H1 (cell line): ENCODE results near the gene TGFB1. TPM values are rescaled to one million over a fixed set of nuclear protein-coding genes. Genes with fewer than 3 reads are reported as not detected.

Experiments used
- CTCF ChIA-PET: fragments of 300-600 bp; sonication (Branson Sonifier 250); formaldehyde crosslinking; loops from one replicate; lab custom pipeline; 2021; ENCODE audit not compliant: partially characterized antibody; lab: Charles Lee
- POLR2A ChIA-PET: fragments of 300-600 bp; sonication (Branson Sonifier 250); formaldehyde crosslinking; loops from one replicate; lab custom pipeline; 2021; ENCODE audit warnings: inconsistent platforms; ENCODE audit not compliant: partially characterized antibody; lab: Charles Lee
- DNase-seq, 2 experiments: peaks; one replicate each; pipeline versions ENCODE4 v3.0.0 to v3.0.0-alpha.2; 2010 to 2022; ENCODE audit warnings: low spot score in 2 of 2, low read depth in 1 of 2, mixed read lengths in 1 of 2
- FAIRE-seq: peaks from 2 replicates; lab custom pipeline; 2011; peaks lifted over from hg19 to GRCh38; lab: Jason Lieb, UNC
- H2AFZ ChIP-seq: 2 replicates; pipeline ENCODE4 v1.8.1; 2012; ENCODE audit warnings: low read length, inconsistent platforms
- H2AK5ac ChIP-seq: 2 replicates; pipeline ENCODE4 v1.6.1; 2013; ENCODE audit warnings: low read depth, low read length
- H2BK120ac ChIP-seq: replicated peaks from 2 replicates; pipeline ENCODE3; 2013; ENCODE audit warnings: low read depth, low read length, inconsistent platforms
- H2BK12ac ChIP-seq: 2 replicates; pipeline ENCODE4 v1.6.1; 2013; ENCODE audit warnings: low read depth, low read length
- H2BK15ac ChIP-seq: 2 replicates; pipeline ENCODE4 v1.6.1; 2013; ENCODE audit warnings: low read length
- H2BK20ac ChIP-seq: 2 replicates; pipeline ENCODE4 v1.6.1; 2013; ENCODE audit warnings: low read length
- H2BK5ac ChIP-seq: 2 replicates; pipeline ENCODE4 v1.6.1; 2013; ENCODE audit warnings: low read depth, low read length
- H3K14ac ChIP-seq: 2 replicates; pipeline ENCODE4 v1.6.1; 2013; ENCODE audit warnings: inconsistent platforms; ENCODE audit not compliant: insufficient read length
- H3K18ac ChIP-seq: 2 replicates; pipeline ENCODE4 v1.6.1; 2013; ENCODE audit warnings: low read length; ENCODE audit errors: extremely low read depth
- H3K23ac ChIP-seq: 2 replicates; pipeline ENCODE4 v1.6.1; 2013; ENCODE audit warnings: inconsistent platforms; ENCODE audit not compliant: insufficient read length
- H3K23me2 ChIP-seq: 2 replicates; pipeline ENCODE4 v1.6.1; 2013; ENCODE audit warnings: low read depth, low read length
- H3K27ac ChIP-seq: 2 replicates; pipeline ENCODE4 v1.6.1; 2011; ENCODE audit warnings: low read depth, low read length, inconsistent platforms
- H3K27me3 ChIP-seq, 4 experiments: replicated peaks in 1 of 4; 1 replicate in 1 of 4; 2 replicates in 3 of 4; pipeline versions ENCODE4 v1.6.1 to v1.8.1; 2011 to 2013; ENCODE audit warnings: low read length in 3 of 4, mild to moderate bottlenecking in 3 of 4, inconsistent platforms in 2 of 4, mixed read lengths in 2 of 4, moderate library complexity in 1 of 4; ENCODE audit not compliant: control insufficient read depth in 3 of 4, insufficient read depth in 3 of 4; ENCODE audit errors: extremely low read depth in 1 of 4
- H3K36me3 ChIP-seq, 4 experiments: 2 replicates each; pipeline versions ENCODE4 v1.6.1 to v1.8.1; 2011 to 2013; ENCODE audit warnings: mild to moderate bottlenecking in 4 of 4, low read length in 3 of 4, moderate library complexity in 2 of 4, control low read depth in 1 of 4, inconsistent platforms in 1 of 4; ENCODE audit not compliant: insufficient read depth in 4 of 4, control insufficient read depth in 2 of 4
- H3K4ac ChIP-seq: replicated peaks from 2 replicates; pipeline ENCODE3; 2013; ENCODE audit warnings: low read length, low read depth, mixed read lengths, inconsistent platforms; ENCODE audit not compliant: insufficient read length
- H3K4me1 ChIP-seq, 4 experiments: replicated peaks in 1 of 4; 1 replicate in 1 of 4; 2 replicates in 3 of 4; pipeline versions ENCODE4 v1.6.1 to v1.8.1; 2011 to 2013; ENCODE audit warnings: low read length in 3 of 4, inconsistent platforms in 2 of 4, mixed read lengths in 1 of 4; ENCODE audit not compliant: insufficient read depth in 4 of 4, control insufficient read depth in 3 of 4
- H3K4me2 ChIP-seq, 2 experiments: 2 replicates each; pipeline versions ENCODE4 v1.6.1 to v1.8.1; 2011 to 2013; ENCODE audit warnings: low read depth in 2 of 2, low read length in 2 of 2, control low read depth in 1 of 2, inconsistent platforms in 1 of 2, mild to moderate bottlenecking in 1 of 2; ENCODE audit not compliant: insufficient read depth in 1 of 2
- H3K4me3 ChIP-seq, 4 experiments: fragments of 200-600, 300-600 bp in 1 of 4; sonication (generic), shearing (Covaris generic), sonication (Bioruptor Twin) in 1 of 4; 2 replicates each; pipeline versions ENCODE4 v1.5.1 to v1.8.1; 2011 to 2016; ENCODE audit warnings: low read length in 4 of 4, low read depth in 3 of 4, control low read depth in 2 of 4, inconsistent platforms in 2 of 4, mild to moderate bottlenecking in 2 of 4, mixed read lengths in 1 of 4, moderate library complexity in 1 of 4; ENCODE audit not compliant: insufficient read depth in 2 of 4; ENCODE audit errors: extremely low read depth in 1 of 4
- H3K56ac ChIP-seq: replicated peaks from 2 replicates; pipeline ENCODE3; 2013; ENCODE audit warnings: low read depth, mild to moderate bottlenecking, mixed read lengths, low read length, inconsistent platforms; ENCODE audit not compliant: insufficient read length
- H3K79me1 ChIP-seq: 2 replicates; pipeline ENCODE4 v1.6.1; 2013; ENCODE audit warnings: low read depth, low read length, control low read depth
- H3K79me2 ChIP-seq, 2 experiments: 2 replicates each; pipeline versions ENCODE4 v1.6.1 to v1.8.1; 2012 to 2013; ENCODE audit warnings: low read length in 2 of 2, mild to moderate bottlenecking in 2 of 2, inconsistent platforms in 1 of 2; ENCODE audit not compliant: insufficient read depth in 2 of 2, control insufficient read depth in 1 of 2
- H3K9ac ChIP-seq, 4 experiments: replicated peaks in 1 of 4; 1 replicate in 1 of 4; 2 replicates in 3 of 4; pipeline versions ENCODE4 v1.6.1 to v1.8.1; 2011 to 2013; ENCODE audit warnings: low read depth in 3 of 4, low read length in 3 of 4, control low read depth in 2 of 4, mild to moderate bottlenecking in 2 of 4, moderate library complexity in 2 of 4, inconsistent platforms in 1 of 4; ENCODE audit errors: extremely low read depth in 1 of 4
- H3K9me3 ChIP-seq, 2 experiments: 2 replicates each; pipeline versions ENCODE4 v1.6.1 to v1.8.1; 2012 to 2013; ENCODE audit warnings: mild to moderate bottlenecking in 2 of 2, moderate library complexity in 2 of 2, control low read depth in 1 of 2, inconsistent platforms in 1 of 2, low read depth in 1 of 2, low read length in 1 of 2, mixed read lengths in 1 of 2; ENCODE audit not compliant: insufficient read depth in 2 of 2
- H4K20me1 ChIP-seq, 2 experiments: replicated peaks in 1 of 2; 2 replicates each; pipeline versions ENCODE3 to v1.8.1; 2011 to 2013; ENCODE audit warnings: inconsistent platforms in 2 of 2, low read length in 2 of 2, mild to moderate bottlenecking in 1 of 2; ENCODE audit not compliant: insufficient read depth in 2 of 2, control insufficient read depth in 1 of 2
- H4K5ac ChIP-seq: 2 replicates; pipeline ENCODE4 v1.6.1; 2013; ENCODE audit warnings: low read length, low read depth, mixed read lengths, inconsistent platforms; ENCODE audit not compliant: insufficient read length
- H4K8ac ChIP-seq: 2 replicates; pipeline ENCODE4 v1.8.0; 2013; ENCODE audit warnings: mild to moderate bottlenecking, moderate library complexity, low read length, inconsistent platforms; ENCODE audit not compliant: insufficient read depth; ENCODE audit errors: extremely low read depth
- H4K91ac ChIP-seq: replicated peaks from 2 replicates; pipeline ENCODE3; 2013; ENCODE audit warnings: low read length, mixed read lengths, inconsistent platforms; ENCODE audit not compliant: insufficient read length
- BRCA1 ChIP-seq: IDR thresholded peaks from 2 replicates; pipeline ENCODE4 v1.6.1; 2012; ENCODE audit warnings: low read depth, low read length, improper control_type of control experiment
- CBX5 ChIP-seq: fragments of 300-800, 300-1000 bp; sonication (generic); IDR thresholded peaks from 2 replicates; pipeline ENCODE4 v1.7.1; 2016; ENCODE audit warnings: antibody characterized with exemption, low read length, low read depth
- MAX ChIP-seq: IDR thresholded peaks from 2 replicates; pipeline ENCODE4 v1.6.1; 2012; ENCODE audit warnings: inconsistent platforms
- WGBS, 2 experiments: shearing (Covaris generic) in 1 of 2; methylation state at CpG; one replicate each; pipeline versions ENCODE4 v1.1.6 to v1.1.7; 2013 to 2015; ENCODE audit warnings: low lambda C conversion rate in 2 of 2, mixed read lengths in 2 of 2, inconsistent platforms in 1 of 2, low coverage in 1 of 2, missing lambda C conversion rate in 1 of 2; ENCODE audit not compliant: insufficient replicate concordance in 2 of 2, insufficient coverage in 1 of 2, insufficient read length in 1 of 2; ENCODE audit errors: extremely low coverage in 1 of 2, missing lambda C conversion rate in 1 of 2; 5-methylcytosine and 5-hydroxymethylcytosine counted together
- polyA plus RNA-seq, 7 experiments: library from polyadenylated mRNA; depleted of rRNA in 3 of 7; stranded (reverse) in 5 of 7; unstranded in 2 of 7; fragments of >200 nt in 5 of 7; fragments of 200-250 nt in 2 of 7; gene quantifications; 1 replicate in 5 of 7; 2 replicates in 1 of 7; 4 replicates in 1 of 7; pipeline versions ENCODE4 v1.2.1 to v1.2.3, GENCODE V29; 2011 to 2013; ENCODE audit warnings: missing spikeins in 2 of 7, mixed read lengths in 2 of 7
- total RNA-seq: library from RNA; stranded (reverse); fragmentation: NEBNext Ultra II Directional; extraction: Animal tissue kit (Norgen Biotek cat#: 25700); gene quantifications from 2 replicates; pipeline ENCODE4 v1.2.1, GENCODE V29; 2021

TGFB1 gene
- total and polyA plus RNA-seq, 2 of the 8 experiments (the other 6 are each of a cell fraction or from before 2014, with no cell fraction given): 1.7 to 10.6 TPM

- Histone ChIP-seq H3K23ac (no peak overlapping the region), H2BK12ac (no peak overlapping the region), H2BK5ac (no peak overlapping the region), H3K36me3 (peaks cover 53 to 75% (median 65%) of the 10 kb centered on the region in 4 experiments), H2BK20ac (no peak overlapping the region), H3K27ac (no peak overlapping the region), H3K4ac (no peak overlapping the region), H4K8ac (no peak overlapping the region), H4K91ac (no peak overlapping the region), H2BK120ac (no peak overlapping the region), H3K4me1 (peaks cover 0 to 10% (median under 1%) of the 10 kb centered on the region in 4 experiments; a peak in 3 of 7 replicates), H2AFZ (no peak overlapping the region), H3K14ac (no peak overlapping the region), H2AK5ac (no peak overlapping the region), H4K5ac (no peak overlapping the region), H3K9me3 (no peaks in the 10 kb centered on the region), H3K4me2 (no peak overlapping the region), H4K20me1 (peaks cover 6 to 17% of the 10 kb centered on the region in 2 experiments), H3K23me2 (peaks cover 2% of the 10 kb centered on the region), H3K27me3 (no peaks in the 10 kb centered on the region), H3K56ac (no peak overlapping the region), H3K18ac (no peak overlapping the region), H3K4me3 (no peak overlapping the region), H3K79me2 (no peaks in the 10 kb centered on the region), H2BK15ac (no peak overlapping the region), H3K79me1 (no peaks in the 10 kb centered on the region; the same call in 1 of the 2 replicates), H3K9ac (no peak overlapping the region)
- ChIA-PET CTCF (interaction anchor here (0.7 to 7.3 kb wide), 5 partner anchors 9 to 124 kb away, joined by 3 to 63 read pairs (median 4); no protein-coding TSS in a partner anchor), POLR2A (interaction anchor here (0.7 to 22.6 kb wide), 3 partner anchors 17 to 96 kb away, joined by 3 to 579 read pairs (median 137); partner anchors contain the start of gene HNRNPUL1)
- 95% methylated on average over 4 of the region's 4 CpGs; no CpG with 5 or more reads in 1 of the 2 experiments for WGBS, 2 experiments
- FAIRE-seq (no peak), DNase-seq (no peak)
- TF ChIP-seq BRCA1 (no peak), CBX5 (no peak), MAX (no peak)
These were observed 48.8 kb downstream of the TGFB1 start for GRCh38 chr19:41304706-41305483.
